Measurements from ENCODE around the gene EPS15. TPM values are rescaled to one million over a fixed set of nuclear protein-coding genes. Genes with fewer than 3 reads are reported as not detected.

EPS15 gene
- total RNA-seq, 4 donors from 2014 or later = 94.8 to 133 (median 125) TPM

DNA sequence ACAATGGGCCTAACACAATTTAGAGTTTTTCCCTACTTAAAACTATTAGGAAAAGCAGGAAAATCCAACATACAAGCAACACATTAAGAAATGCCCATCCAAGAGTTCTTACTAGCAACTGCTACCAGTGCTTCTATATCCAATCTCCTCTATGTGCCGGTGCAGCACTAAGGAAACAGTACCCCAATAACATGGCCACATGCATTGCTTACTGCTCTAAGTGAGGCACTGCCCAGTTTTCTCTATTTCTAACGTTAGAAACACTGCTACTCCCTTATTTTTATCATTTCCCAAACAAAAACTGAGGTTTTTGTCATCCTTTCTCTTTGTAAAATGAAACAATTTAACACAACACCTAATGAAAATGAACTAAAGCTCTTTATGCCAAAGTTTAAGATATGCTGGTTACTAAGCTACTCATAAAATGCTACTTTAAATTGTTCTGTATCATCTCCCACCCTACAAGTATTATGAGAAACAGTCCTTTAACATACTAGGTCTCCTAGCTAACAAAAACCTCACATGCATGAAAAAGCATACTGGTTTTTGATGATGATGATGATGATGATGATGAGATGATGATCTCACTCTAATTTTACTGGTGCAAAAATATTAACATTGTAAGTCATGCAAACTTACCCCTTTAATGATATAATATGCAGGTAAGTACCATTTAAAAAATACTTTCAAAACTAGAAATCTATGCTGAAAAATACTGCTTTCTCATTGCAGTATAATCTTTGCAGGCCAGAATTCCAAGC is 98.0 kb downstream of the EPS15 start:
- H3K27ac ChIP-seq = no peak overlapping the region
- WGBS, 2 donors = 72 to 77% methylated on average over 2 of the region's 2 CpGs
- H3K4me3 ChIP-seq = no peak overlapping the region
- H3K36me3 ChIP-seq = peaks cover 0 to 25% (median 0%) of the 10 kb centered on the region in 3 donors
- H3K9me3 ChIP-seq = no peaks in the 10 kb centered on the region
- H3K4me1 ChIP-seq = peaks cover 0 to 40% (median 6%) of the 10 kb centered on the region in 4 donors
- DNase-seq (ENCODE audit: low spot score in 2 of 2) = no peak
- no peak for TF ChIP-seq EP300 (IDR thresholded peaks at IDR 0.05)
- TF ChIP-seq, protein P1, sequence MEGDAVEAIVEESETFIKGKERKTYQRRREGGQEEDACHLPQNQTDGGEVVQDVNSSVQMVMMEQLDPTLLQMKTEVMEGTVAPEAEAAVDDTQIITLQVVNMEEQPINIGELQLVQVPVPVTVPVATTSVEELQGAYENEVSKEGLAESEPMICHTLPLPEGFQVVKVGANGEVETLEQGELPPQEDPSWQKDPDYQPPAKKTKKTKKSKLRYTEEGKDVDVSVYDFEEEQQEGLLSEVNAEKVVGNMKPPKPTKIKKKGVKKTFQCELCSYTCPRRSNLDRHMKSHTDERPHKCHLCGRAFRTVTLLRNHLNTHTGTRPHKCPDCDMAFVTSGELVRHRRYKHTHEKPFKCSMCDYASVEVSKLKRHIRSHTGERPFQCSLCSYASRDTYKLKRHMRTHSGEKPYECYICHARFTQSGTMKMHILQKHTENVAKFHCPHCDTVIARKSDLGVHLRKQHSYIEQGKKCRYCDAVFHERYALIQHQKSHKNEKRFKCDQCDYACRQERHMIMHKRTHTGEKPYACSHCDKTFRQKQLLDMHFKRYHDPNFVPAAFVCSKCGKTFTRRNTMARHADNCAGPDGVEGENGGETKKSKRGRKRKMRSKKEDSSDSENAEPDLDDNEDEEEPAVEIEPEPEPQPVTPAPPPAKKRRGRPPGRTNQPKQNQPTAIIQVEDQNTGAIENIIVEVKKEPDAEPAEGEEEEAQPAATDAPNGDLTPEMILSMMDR (IDR thresholded peaks at IDR 0.05) = no peak
- TF ChIP-seq POLR2A (IDR thresholded peaks at IDR 0.05) = no peak
- no peaks in the 10 kb centered on the region for H3K27me3 ChIP-seq

DNA sequence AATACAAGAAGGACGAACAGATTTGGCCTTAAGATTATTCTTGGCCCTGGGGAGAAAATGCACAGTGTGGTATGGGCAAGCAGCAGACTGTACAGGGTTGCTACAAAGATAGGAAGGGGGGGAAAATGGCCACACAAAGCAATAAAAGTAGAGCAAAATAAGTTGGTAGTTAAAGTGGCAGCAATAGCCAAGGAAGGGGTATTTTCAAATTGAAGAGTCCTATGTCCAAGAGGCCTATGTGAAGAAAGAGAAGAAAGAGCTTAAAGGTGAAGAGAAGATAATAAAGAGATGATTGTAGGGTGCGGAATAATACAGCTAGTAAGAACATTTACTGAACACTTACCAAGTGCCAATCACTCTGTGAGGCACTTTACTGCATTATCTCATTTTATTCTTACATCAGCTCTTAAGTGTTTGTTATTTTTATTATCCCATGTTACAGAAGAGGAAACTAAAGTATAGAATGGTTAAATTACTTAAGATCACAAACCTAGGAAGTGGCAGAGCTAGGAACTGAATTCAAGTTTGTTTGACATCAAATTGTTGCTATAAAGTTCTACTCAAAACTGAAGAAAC is 100.6 kb downstream of the EPS15 start:
- Histone ChIP-seq H3K27ac (no peak overlapping the region), H3K9me3 (no peaks in the 10 kb centered on the region), H3K4me1 (peaks cover 0 to 36% (median 5%) of the 10 kb centered on the region in 4 donors), H3K4me3 (no peak overlapping the region), H3K27me3 (no peaks in the 10 kb centered on the region), H3K36me3 (peaks cover 0 to 12% (median 0%) of the 10 kb centered on the region in 3 donors)
- no peak for DNase-seq (ENCODE audit: low spot score in 2 of 2)
- TF ChIP-seq, protein P1 (IDR thresholded peaks at IDR 0.05) = no peak
- TF ChIP-seq POLR2A (IDR thresholded peaks at IDR 0.05) = no peak
- TF ChIP-seq EP300 (IDR thresholded peaks at IDR 0.05) = no peak
- WGBS, 2 donors = 91 to 96% methylated on average over 2 of the region's 2 CpGs

DNA sequence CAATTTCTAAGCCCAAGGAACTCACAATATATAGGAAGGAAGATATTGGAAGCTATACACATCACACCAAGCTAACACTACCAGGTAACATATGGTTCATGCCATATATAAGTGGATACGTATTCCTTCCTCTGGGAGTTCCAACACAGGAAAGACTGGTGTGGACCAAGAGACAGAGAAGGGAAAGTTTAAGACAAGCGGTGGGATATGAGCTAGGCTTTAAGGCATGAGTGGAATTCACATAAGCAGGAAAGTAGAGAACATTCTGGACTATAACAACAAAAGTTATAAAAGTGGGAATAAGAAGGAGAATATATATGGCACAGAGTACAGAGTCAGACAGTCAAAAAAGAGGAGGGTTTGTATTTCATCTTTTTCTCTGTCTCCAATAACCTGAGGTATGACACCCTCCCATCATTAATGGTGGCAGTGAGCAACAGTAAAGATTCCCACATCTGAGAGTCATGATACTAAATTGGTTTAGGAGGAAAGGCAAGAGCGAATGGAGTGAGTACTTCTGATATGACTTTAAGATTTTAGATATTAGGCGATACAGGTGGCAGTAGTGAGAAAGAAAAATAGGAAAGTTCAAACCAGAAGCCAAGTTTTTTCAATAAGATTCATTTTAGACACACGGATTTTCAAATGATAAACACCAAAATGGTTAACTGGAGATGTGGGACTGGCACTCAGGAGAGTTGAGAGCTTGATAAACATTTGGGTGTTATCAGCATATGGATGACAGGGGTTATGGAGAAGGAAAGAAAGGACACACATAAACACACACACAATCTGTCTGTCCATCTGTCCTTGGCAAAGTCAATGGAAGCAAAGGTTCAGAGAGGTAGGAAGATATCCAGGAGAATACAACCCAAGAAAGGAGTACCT is 101.3 kb downstream of the EPS15 start:
- Histone ChIP-seq H3K9me3 (no peaks in the 10 kb centered on the region), H3K4me1 (peaks cover 0 to 29% (median 1%) of the 10 kb centered on the region in 4 donors), H3K36me3 (peaks cover 0 to 12% (median 0%) of the 10 kb centered on the region in 3 donors), H3K27ac (no peak overlapping the region), H3K27me3 (no peaks in the 10 kb centered on the region), H3K4me3 (no peak overlapping the region)
- 80 to 82% methylated on average over 5 of the region's 5 CpGs for WGBS, 2 donors
- TF ChIP-seq, protein P1 (IDR thresholded peaks at IDR 0.05) = no peak
- TF ChIP-seq EP300 (IDR thresholded peaks at IDR 0.05) (no peak), POLR2A (IDR thresholded peaks at IDR 0.05) (no peak)
- no peak for DNase-seq (ENCODE audit: low spot score in 2 of 2)

DNA sequence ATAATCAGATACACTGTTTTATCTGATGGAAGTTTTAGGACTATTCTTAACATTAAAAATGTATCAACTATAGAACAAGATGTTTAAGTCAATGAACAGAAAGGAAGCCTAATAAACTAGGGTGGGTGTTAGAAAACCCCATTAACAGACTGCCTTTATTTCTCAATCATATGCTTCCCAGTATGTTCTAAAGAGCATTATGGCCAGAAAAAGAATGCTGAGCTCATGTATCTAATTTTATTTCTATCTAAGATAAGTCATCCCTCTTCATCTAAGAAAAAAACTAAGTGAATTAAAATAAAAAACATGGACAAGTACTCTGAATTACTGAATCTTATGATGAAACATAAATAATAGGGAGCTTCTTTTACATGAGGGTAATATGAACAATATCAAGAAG is 102.2 kb downstream of the EPS15 start:
- H3K27ac ChIP-seq = no peak overlapping the region
- H3K4me3 ChIP-seq = no peak overlapping the region
- H3K4me1 ChIP-seq = peaks cover 0 to 21% (median 0%) of the 10 kb centered on the region in 4 donors
- TF ChIP-seq EP300 (IDR thresholded peaks at IDR 0.05) (no peak), POLR2A (IDR thresholded peaks at IDR 0.05) (no peak)
- TF ChIP-seq, protein P1 (IDR thresholded peaks at IDR 0.05) = no peak
- H3K27me3 ChIP-seq = no peaks in the 10 kb centered on the region
- H3K36me3 ChIP-seq = peaks cover 0 to 19% (median 0%) of the 10 kb centered on the region in 3 donors
- no peak for DNase-seq (ENCODE audit: low spot score in 2 of 2)
- H3K9me3 ChIP-seq = no peaks in the 10 kb centered on the region

Data from tibial nerve (tissue), 4 donors.